Inflammatory macrophage treated with lipopolysaccharide for 1 hour (primary cell): ENCODE data around the gene CNTRL.

ENCODE experiments used
- DNase-seq, 2 donors: peaks; one replicate each; pipeline ENCODE4 v3.0.0-alpha.2; 2020 to 2022

CNTRL gene

DNA sequence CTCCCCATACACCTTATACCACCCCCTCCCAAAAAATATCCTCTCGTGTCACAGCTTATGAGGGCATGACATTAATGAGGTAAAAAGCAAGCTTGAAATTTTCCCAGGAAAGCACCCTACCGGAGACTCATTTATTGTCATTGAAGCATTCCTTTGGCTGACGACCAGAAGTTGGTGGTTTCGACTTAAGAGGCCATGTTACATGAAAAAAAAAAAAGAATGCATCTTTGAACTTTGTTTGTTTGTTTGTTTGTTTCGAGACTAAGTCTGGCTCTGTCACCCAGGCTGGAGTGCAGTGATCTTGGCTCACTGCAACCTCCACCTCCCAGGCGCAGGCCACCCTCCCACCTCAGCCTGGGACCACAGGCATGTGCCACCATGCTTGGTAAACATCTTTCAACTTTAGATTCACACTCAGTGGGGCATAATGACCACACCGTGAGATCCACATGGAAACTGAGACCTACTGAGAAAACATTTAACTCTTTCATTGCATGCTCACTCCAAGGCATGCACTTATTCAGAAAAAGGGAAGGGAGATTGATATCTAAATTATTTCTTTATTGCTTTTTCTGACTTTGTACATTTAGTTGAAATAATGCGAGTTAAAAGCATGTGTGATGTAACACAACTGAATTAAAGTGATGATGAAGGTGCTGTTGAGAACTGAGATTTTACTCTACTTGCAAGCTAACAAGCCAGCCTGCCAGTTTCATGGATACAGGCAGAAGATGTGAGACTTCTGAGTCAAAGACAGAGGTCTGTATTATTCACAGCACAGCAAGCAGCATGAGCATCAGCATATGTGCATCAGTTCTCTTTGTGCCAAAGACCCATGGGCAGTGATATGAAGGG, 132.0 kb downstream of the CNTRL start:
- no peak for DNase-seq

DNA sequence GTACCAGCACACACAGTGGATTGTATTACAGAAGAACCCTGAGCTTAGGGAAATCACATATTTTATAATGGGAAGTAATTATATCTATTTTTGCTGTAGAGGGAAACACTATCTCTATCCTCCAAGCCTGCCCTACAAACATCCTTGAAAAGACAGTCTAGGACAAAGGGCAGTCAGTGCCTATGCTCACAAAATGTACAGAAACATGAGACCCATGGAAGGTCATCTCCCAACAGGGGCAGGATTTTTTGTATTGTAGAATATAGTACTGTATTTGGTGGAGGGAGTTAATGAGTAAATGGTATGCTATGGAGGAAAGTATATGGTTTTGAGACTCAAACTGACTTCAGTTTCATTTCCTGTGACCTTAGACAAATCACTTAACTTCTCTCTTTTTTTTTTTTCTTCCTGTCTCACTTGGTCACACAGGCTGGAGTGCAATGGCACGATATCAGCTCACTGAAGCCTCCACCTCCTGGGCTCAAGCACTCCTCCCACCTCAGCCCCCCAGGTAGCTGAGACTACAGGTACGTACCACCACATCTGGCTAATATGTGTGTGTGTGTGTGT, 132.7 kb downstream of the CNTRL start:
- DNase-seq: peak in 1 of 2 donors; percentile 36

DNA sequence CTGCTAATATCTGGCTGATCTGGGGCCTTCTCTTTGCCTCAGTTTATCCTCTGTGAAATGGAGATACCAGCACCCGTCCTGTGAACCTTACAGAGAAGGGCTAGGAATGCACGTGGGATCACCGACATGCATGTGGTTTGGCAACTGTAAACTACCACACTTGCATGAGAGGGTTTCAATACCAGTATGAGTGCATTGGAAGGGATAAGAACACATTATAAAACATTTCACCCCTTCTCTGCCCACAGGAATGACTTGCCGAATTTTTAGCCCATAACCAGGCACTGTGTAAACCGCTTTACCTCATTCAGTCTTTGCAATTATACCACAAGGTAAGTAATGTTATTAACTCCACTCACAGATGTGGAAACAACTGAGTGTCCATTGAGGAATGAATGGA, 135.8 kb downstream of the CNTRL start:
- no peak for DNase-seq

DNA sequence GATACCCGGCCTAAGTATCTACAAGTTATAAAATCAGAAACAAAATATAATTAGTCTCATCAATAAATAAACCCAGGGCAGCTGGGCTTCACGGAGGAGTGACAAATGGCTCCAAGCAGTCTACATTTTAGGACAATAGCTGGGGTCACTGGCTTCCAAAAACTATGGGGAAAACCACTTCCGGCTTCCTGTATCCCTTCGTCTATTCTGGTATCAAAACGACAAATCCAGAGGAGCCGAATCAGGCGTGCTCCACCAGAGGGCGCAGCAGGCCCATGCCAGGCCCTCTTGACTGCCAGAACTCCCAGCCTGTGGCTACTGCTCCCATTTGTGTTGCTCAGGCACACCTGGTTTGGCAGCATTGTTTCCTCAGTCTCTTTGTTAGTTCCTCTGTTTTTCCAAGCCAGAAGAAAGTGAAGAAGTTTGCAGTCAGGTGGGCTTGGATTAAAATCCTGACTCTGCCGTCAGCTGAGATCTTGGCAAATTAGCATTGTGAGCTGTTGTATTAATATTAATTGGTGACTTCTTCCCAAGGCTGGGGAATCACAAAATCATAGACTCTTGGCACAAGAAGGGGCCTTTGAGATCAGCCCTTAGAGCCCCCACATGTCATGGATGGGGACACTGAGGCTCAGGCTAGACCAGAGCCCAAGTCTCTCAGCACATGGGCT, 138.5 kb downstream of the CNTRL start:
- DNase-seq: peak; percentile 76 to 94

DNA sequence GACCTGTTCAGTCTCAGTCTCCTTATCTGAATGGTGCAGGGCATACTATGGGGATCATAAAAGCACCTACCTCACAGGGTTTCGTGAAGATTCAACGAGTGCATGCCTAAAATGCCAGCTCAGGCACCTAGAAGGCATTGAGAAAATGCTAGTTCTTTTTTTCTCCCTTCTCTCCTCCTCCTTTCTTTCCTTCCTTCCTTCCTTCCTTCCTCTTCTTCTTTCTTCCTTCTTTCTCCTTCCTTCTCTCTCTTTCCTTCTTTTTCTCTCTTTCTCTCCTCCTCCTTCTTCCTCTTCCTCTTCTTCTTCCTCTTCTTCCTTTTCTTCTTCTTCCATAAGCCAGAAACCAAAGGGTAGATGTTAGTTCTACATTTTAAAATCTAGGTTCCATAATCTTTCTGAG, 139.2 kb downstream of the CNTRL start:
- DNase-seq: no peak

DNA sequence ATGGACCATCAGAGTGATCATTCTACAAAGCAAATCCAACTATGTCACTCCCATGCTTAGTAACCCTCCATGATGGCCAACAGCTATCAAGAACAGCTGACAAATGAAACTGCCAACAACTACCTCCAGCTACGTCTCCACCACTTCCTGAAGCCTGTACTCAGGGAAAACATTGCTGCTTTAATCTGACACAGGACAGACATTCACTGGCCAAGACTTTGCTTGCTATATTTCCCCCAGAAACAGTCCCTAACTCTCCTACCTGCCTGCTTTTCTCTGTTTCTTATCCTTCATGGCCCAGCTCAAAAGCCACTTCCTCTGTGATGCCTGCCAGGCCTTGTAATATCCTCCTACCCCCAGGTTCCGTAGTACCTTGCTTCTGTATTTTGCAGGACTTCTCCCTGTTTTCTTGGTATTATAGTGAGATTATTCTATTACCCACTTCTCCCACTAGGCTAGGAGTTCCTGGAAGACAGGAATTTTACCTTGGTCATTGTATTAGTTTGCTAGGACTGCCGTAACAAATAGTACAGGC, 141.6 kb downstream of the CNTRL start:
- DNase-seq: no peak

DNA sequence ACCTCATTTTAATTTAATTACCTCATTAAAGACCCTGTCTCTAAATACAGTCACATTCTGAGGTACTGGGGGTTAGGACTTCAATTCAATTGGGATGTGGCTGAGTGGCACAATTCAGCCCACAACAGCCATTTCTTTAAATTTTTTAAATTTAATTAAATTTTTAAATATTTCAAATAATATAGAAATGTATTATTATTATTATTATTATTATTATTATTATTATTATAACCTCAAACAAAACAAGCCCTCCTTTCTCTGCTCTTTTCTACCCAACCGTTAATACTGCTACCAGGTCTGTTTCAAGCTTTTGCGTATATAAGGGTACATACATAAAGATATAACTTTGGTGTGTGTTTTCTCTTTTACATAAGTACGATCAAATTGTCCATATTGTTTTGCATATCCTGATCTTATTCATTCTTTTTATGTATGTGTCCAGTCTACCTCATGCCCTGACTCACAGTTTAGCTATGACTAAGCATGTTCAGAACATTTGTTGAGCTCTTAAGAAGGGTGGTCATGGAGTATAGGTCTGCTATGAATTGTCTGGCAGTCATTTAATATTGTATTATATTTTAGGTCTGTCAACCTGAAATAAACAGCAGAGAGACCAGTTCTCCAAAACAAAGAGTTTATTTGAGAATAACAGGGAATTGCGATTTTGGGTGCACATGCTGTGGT, 143.0 kb downstream of the CNTRL start:
- DNase-seq: no peak

DNA sequence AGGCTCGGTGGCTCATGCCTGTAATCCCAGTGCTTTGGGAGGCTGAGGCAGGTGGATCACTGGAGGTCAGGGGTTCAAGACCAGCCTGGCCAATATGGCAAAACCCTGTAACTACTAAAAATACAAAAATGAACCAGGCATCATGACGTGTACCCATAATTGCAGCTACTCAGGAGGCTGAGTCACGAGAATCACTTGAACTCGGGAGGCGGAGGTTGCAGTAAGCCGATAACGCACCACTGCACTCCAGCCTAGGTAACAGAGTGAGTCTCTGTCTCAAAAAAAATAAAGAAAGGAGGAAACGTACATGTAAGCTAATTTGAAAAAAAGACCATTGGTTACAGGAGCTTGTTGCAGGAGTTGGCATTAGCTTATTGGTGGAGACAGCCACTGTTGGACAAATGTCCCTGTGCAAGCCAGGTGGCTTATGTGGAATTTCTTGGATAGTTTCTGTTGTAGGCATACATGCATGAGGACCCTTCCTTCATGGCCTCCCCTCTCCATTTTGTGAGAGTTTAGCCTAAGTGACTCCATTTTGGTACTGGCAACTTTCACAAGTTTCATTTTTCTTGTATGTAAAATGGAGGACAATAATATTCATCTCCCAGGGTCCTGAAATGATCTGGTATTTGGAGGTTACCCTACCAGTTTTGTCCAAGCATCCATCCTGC, 143.7 kb downstream of the CNTRL start:
- DNase-seq: no peak

DNA sequence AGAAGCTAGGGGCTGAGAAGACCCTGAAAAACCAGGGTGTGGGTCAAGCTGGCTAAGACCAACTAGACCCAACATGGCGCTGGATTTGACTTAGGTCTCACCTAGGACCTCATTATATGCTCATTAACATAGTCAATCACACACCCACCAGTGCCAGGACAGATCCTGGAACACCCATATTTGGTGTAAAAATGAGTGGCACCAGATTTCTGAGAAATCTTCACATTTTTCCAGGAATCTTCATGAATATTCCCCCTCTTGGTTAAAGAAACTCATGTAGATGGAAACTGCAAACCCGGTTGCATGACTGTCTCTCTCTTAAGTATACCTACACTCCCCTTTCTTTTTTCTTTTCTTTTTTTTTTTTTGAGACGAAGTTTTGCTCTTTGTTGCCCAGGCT, 144.8 kb downstream of the CNTRL start:
- DNase-seq: no peak

DNA sequence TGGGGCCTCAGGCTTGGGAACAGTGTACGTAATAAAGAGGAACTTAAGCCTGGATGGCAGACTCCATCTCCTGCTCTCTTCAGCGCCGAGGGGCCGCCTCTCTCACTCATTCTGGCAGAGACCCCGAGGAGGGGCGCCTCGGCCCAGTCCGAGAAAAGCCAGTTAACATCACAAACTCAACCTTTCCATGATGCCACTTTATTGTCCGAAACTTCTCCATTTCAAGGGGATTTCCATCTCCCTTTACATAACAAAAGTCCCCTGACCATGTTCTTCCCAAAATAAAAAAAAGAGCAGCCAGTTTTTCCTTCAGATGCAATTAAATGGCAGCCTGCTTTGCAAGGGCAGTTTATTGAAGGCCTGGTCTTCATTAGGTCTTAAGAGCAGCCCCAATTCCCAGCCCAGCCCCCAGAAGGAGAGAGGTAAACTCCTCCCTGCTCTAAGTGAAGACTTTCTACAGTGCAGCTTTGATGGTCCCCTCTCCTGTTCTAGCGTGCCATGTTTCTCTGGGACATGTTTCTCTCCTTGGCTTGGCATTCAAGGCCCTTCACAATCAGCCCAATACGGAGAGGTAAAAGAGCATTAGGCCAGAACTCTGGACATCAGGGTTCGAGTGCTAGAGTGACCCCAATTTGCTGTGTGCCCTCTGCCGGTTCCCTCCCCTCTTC, 146.4 kb downstream of the CNTRL start:
- DNase-seq: peak; percentile 76 to 80

DNA sequence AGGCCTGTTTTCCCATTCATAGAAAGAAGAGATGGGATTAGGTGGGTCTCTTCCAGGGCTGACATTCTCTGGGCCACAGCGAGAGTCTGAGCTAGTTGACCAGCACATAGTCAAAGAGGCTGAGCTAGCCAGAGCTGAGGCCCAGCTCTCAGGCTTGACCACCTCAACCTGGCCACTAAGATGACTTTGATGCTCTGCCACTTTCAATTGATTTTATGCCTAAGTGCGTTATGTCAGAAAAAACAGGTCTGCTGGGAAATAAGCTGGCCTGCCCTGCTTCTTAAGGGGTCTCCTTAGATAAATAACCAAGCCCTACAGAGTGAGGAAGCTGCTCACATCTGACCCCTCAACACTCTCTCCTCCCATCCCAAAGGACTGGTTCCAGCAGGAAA, 146.9 kb downstream of the CNTRL start:
- DNase-seq: no peak

DNA sequence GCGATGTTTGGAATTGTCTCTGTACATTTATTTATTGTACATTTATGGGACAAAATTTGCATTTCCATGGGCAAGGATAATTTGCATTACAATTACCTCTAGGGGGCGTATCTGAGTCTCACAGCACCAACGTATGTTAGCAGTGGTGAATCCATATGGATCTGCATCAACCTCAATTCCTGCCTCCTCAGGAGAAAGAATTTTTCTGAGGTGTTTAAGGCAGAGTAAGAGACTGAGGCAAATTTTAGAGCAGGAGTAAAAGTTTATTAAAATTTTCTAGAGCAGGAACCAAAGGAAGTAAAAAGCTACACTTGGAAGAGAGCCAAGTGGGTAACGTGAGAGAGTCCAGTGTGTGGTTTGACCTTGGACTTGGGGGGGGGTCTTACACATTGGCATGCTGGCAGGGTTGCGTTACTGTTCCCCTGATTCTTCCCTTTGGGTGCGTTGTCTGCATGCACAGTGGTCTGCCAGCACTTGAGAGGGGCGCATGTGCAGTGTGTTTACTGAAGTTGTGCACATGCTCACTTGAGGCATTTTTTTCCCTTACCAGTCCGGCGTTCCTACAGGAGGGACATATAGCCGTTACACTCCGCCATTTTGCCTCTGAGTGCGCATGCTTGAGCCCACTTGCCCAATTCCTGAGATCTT, 147.9 kb downstream of the CNTRL start:
- DNase-seq: peak in 1 of 2 donors; percentile 78

DNA sequence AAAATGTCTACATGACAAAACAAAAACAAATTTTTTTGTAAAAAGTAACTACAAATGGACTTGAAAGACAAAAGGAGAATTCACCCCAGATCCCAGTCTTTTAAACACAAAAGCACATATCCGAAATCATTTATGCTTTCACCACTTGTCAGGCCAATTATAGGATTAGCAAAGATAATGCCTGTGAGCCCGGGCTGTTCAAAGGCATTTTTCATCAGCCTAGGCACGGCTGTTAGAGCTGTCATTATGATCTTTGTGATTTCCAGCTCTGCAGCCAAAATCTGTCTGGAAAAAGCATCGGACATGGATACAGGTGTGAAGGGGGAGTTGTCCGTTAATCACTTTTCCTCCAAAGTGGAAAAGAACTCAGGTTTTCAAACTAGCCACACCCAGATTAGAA, 150.5 kb downstream of the CNTRL start:
- no peak for DNase-seq

DNA sequence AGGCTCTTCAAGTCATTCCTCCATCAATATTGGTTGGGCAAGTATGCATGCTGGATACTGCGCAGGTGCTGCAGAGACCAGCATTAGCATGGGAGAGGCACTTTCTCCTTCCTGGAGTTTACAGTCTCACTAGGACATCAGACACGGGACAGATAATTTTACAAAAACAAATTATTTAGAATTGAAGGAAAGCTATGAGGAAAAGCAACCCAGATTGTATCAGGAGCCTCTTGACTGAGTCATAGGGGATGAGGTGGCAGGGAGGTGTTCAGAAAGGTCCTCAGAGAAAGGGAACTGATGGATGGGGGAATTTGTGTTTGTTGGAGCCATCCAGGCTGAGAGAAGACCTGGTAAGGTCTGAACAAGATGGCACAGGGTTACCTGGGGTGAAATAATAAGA, 151.4 kb downstream of the CNTRL start:
- DNase-seq: no peak
